Fibroblast of mammary gland (primary cell): ENCODE data around the gene ABHD8.

Experiments
- DNase-seq: peaks from one replicate; pipeline ENCODE4 v3.0.0-alpha.2; 2010; ENCODE audit warnings: low read depth
- H3K4me3 ChIP-seq: 2 replicates; pipeline ENCODE4 v1.5.1; 2011; ENCODE audit warnings: low read depth, mild to moderate bottlenecking, low read length, moderate library complexity; ENCODE audit not compliant: control insufficient read depth
- CTCF ChIP-seq: conservative IDR thresholded peaks from 2 replicates; pipeline ENCODE4 v1.5.1; 2011; ENCODE audit warnings: low read depth, low read length, inconsistent platforms; ENCODE audit not compliant: control insufficient read depth, insufficient read depth

The ABHD8 gene

GRCh38 chr19:17255150-17255621 lies 48.0 kb downstream of the ABHD8 start:
- DNase-seq: no peak
- no peak for TF ChIP-seq CTCF
- H3K4me3 ChIP-seq: no peak overlapping the region

- DNase-seq: no peak
- TF ChIP-seq CTCF: no peak
Measured at GRCh38 chr19:17254636-17255035, 48.6 kb downstream of the ABHD8 start.

GRCh38 chr19:17249887-17250548 lies 53.2 kb downstream of the ABHD8 start:
- no peak for TF ChIP-seq CTCF
- no peak overlapping the region for H3K4me3 ChIP-seq
- no peak for DNase-seq

More at GRCh38 chr19:17254636-17255035, 48.6 kb downstream of the ABHD8 start:
- H3K4me3 ChIP-seq: no peak overlapping the region

GRCh38 chr19:17248011-17248776 lies 55.0 kb downstream of the ABHD8 start:
- H3K4me3 ChIP-seq: no peak overlapping the region
- no peak for DNase-seq
- no peak for TF ChIP-seq CTCF

- peak overlapping the region; percentile 35 for H3K4me3 ChIP-seq
- peak; percentile 41 for DNase-seq
- no peak for TF ChIP-seq CTCF
Measured at GRCh38 chr19:17246681-17247425, 56.4 kb downstream of the ABHD8 start.

- H3K4me3 ChIP-seq: peak within 1 kb of the TSS; percentile 81
- TF ChIP-seq CTCF: no peak
- no peak for DNase-seq
Measured at GRCh38 chr19:17245535-17245984, 57.7 kb downstream of the ABHD8 start, which contains the start of gene NR2F6. TSS of gene NR2F6 (minus strand) at chr19:17245919. CDS start at chr19:17245220, 699 bp downstream.
